HG02610 (cell line): Measurements from ENCODE around the gene LEKR1.

ENCODE experiments used
- ATAC-seq: cut with Tn5 transposase; IDR thresholded peaks from one replicate; pipeline ENCODE4 v1.9.1; 2021; ENCODE audit warnings: mild to moderate bottlenecking, moderate library complexity; ENCODE audit not compliant: unreplicated experiment

Gene LEKR1

DNA sequence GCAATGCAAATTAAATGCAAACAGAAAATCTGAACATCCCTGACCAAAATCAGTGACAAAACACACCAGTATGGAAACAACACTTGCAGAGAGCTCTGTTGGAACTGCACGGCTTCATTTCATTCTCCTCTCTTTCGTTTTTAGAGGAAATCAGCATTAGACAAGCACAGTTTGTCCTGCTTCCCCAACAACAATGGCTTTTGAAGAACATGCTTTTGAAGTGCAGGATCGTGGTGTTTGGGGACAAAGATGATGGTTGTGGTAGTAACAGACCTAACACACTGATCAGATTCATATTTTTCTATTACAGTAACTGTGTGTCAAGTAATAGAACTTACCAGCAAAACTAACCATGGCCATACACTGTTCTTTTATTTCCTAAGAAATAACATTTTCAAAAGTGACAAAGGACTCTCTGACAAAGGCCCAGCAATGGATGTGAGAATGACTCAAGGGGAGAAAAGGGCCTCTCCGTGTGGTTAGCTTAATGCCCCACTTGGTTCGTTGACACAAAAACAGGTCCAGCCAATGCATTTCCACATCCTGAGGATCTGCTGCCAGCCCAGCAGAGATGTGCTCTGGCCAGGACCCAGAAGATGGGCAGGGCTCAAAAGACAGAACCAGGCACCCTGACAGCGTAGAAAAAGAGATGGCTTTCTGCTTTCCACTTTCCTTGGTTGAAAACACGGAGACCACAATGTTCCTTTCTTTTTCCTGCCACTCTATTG lies 249.7 kb downstream of the LEKR1 start:
- ATAC-seq = no peak

- ATAC-seq = no peak
Observed at GRCh38 chr3:157077565-157077991, 251.4 kb downstream of the LEKR1 start.

DNA sequence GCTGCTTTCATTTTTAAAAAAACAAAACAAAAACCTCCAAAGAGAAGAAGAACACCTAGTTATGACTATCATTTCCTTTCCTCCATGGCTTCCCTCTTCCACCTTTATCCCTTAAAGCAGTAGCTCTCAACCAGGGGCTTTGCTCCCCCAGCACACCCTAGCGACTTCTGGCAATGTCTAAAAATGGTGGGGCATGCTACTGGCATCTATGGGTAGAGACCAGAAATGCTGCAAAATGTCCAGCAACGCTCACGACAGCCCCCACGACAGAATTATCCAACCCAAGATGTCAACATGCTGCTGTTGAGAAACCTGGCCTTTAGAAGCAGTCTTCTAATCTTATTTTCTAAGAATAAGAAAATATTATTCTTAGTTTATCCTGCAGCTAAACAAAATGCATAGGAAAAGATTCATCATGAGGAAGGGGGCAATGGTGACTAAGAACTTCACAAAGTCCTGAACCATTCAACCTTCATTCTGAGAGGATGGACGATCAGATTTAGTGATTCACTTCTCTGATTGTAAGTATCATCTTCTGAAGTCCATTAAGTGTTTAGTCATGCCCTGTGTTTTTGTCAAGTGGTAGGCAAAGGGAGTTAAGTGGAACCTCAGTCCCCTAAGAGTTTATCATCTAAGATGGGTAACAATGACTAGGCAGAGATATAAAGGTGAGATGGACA lies 252.1 kb downstream of the LEKR1 start:
- ATAC-seq = no peak

- no peak for ATAC-seq
Observed at GRCh38 chr3:157078811-157079185, 252.6 kb downstream of the LEKR1 start.

GRCh38 chr3:157079676-157080369 lies 253.7 kb downstream of the LEKR1 start:
- no peak for ATAC-seq

- peak; percentile 80 for ATAC-seq
Observed at GRCh38 chr3:157081626-157082210, 255.6 kb downstream of the LEKR1 start.

GRCh38 chr3:157082305-157082982 lies 256.3 kb downstream of the LEKR1 start:
- ATAC-seq = no peak

GRCh38 chr3:157083824-157084223 lies 257.7 kb downstream of the LEKR1 start:
- no peak for ATAC-seq

GRCh38 chr3:157086060-157086750 lies 260.1 kb downstream of the LEKR1 start:
- ATAC-seq = no peak

- ATAC-seq = no peak
Observed at GRCh38 chr3:157086775-157087174, 260.6 kb downstream of the LEKR1 start.

GRCh38 chr3:157087373-157087772 lies 261.2 kb downstream of the LEKR1 start:
- no peak for ATAC-seq

- ATAC-seq = no peak
Observed at GRCh38 chr3:157087780-157088600, 261.8 kb downstream of the LEKR1 start.

GRCh38 chr3:157088601-157089454 lies 262.7 kb downstream of the LEKR1 start:
- ATAC-seq = peak; percentile 70

DNA sequence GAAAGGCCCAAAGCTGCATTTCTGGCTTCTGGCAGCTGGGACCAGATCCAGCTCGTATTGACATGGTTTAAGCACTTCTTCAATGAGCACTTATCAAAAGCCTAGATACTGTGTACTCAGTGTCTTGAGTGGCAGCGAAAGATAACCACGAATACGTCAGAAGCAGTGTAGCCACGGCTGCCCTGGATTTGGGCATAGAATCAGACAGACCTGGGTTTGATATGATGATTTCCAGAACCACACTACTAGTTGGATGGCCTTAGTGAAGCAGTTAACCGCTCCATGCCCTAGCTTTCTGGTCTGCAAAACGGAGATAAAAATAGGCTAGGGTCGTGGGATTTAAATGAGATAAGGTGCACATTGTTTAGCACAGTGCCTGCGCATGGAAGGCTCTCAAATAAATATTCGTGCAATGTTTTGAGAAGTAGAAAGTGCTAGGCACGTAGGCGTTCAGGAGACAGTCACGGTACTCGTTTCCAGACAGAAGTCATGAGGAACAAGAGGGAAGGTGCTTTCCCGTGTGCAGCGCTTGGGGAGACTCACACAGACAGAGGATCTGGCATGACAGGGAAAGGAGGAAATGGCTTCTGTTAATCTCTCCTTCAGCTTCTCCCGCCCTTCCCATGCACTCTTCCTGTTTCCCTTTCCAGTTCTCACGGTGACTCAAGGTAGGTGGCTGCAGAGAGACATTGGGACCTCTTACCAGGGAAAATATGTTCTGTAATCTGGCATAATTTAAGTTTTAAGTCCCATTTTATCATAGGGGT lies 263.5 kb downstream of the LEKR1 start:
- ATAC-seq = peak; percentile 30

GRCh38 chr3:157091083-157091833 lies 265.1 kb downstream of the LEKR1 start:
- ATAC-seq = no peak

- no peak for ATAC-seq
Observed at GRCh38 chr3:157092230-157092629, 266.1 kb downstream of the LEKR1 start.

DNA sequence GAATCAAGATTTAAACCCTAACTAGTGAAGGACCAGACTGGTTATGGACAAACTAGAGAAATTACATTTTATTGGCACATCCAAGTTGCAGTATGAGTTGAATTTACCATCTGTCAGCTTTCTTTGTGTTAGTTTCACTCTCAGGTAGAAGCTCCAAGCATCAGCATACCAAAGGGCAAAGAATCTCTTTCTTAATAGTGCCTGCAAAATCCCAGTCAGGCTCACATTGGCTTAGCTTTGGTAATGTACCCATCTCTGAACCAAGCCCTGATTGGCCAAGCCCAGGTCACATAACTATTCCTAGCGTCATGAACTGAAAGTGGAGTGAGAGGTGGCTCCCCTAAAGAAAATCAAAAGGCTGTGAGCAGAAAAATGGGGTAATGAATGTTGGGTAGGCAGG lies 266.9 kb downstream of the LEKR1 start:
- ATAC-seq = no peak
